GM12874 (cell line): ENCODE results near the gene CIB4.

Experiments
- TF ChIP-seq, protein P1 (sequence below): IDR thresholded peaks from 2 replicates; pipeline ENCODE4 v1.5.1; 2011; ENCODE audit warnings: low read depth, mild to moderate bottlenecking, control low read depth, low read length, moderate library complexity; ENCODE audit not compliant: insufficient read depth

The CIB4 gene

DNA sequence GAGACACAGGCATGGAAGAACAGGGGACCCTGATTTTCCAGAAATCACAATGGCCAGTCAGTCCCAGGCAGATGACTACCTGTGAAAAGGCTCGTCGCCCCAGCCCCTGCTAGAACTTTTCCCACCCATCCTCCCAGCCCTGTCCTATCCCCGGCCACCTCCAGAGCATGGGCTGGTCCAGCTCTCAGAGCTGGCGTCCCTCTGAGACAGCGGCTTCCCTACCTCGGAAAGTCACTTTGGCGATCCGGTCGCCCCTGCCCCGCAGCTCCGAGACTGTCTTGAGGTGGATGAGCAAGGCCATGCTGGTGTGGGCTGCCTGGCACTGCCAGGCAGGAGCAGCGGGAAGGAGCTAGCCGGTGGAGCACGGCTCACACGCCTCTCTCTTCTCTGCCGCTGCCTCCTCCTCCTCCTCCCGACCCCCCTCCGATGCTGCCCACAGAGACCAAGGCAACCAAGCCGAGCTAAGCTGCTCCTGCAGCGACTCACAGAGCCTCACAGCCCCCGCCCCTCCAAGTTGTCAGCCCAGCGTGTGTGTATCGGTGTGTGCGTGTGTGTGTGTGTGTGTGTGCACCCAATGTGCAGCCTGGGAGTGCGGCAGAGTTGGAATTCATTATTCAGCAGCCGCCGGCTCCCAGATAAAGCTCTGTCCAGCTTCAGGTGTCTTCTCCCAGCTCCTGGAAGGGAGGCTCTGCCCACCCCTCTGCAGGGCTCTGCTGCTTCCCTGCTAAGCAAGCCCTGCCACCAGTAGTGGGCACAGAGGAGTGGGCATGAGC, 82.7 kb downstream of the CIB4 start:
- TF ChIP-seq, protein P1, sequence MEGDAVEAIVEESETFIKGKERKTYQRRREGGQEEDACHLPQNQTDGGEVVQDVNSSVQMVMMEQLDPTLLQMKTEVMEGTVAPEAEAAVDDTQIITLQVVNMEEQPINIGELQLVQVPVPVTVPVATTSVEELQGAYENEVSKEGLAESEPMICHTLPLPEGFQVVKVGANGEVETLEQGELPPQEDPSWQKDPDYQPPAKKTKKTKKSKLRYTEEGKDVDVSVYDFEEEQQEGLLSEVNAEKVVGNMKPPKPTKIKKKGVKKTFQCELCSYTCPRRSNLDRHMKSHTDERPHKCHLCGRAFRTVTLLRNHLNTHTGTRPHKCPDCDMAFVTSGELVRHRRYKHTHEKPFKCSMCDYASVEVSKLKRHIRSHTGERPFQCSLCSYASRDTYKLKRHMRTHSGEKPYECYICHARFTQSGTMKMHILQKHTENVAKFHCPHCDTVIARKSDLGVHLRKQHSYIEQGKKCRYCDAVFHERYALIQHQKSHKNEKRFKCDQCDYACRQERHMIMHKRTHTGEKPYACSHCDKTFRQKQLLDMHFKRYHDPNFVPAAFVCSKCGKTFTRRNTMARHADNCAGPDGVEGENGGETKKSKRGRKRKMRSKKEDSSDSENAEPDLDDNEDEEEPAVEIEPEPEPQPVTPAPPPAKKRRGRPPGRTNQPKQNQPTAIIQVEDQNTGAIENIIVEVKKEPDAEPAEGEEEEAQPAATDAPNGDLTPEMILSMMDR, result no peak

DNA sequence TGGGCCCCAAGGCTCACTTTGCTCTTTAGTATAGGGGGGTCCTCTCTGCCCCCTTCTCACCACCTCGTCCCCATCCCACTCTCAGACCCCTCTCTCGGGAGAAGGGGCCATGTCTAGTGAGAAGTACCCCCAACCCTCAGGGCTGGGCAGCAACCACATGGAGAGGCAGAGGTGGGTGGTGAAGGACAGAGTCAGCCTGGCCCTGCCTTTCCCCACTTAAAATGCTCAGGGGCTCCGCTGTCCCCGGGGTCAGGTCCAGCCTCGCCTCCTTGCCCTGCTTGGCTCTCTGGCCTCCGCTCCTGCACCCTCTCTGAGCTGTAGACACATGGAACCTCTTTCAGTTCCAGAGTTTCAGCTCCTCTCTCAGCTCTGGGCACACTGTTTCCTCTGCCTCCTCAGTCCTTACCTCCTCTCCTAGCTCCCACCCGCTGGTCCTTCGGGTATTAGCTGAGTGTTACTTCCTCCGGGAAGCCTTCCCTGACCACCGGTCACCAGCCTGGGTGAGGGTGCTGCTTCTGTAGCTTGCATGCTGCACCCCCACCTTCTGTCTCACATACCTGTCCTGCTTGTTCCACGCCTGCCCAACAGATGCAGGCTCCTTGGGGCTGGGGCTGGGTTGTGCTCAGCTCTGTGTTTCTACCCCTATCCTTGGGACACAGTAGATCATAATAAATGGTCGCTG, 83.8 kb downstream of the CIB4 start:
- TF ChIP-seq, protein P1, result no peak

DNA sequence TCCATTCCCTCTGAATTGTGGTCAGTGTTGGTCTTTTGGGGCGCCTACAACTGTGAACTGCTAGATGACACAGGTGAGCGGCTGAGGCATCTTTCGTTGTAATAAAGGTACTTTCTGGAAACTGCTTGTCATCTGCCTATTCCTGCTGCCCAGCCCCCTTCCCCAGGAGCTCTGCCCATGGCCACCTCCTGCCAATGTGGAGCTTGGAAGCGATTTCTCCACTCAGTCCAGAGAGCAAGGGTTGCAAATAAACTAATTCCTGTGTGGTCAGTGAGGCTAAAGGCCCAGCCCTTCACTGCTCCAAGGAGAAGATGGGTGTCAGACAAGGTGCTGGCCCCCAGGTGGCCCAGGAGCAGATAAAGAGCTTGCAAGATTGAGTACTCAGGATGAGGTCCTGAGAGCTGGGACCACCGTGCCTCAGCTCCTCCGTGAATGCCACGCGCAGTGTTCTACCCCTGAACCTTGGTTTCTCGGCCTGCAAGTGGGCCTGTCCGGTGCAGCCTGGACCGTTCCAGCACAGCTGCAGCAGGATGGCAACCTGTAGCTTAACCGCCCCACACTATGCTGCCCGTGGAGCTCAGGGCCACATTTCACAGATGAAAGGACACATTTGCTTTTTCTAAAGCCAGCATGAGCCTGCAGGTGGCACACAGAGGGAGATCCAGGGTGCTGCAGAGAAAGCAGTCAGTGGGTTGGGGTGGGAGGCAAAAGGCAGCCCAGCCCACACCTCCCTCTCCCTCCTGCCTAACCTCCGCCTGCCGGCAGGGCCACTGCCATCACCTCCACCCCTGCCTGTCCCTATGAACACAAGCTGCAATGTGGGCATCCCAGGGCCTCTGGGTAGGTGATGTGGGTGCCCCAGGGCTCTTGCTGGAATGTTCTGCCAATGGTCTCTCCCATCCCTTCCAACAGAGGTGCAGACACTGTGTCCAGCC, 84.6 kb downstream of the CIB4 start:
- TF ChIP-seq, protein P1, result no peak

DNA sequence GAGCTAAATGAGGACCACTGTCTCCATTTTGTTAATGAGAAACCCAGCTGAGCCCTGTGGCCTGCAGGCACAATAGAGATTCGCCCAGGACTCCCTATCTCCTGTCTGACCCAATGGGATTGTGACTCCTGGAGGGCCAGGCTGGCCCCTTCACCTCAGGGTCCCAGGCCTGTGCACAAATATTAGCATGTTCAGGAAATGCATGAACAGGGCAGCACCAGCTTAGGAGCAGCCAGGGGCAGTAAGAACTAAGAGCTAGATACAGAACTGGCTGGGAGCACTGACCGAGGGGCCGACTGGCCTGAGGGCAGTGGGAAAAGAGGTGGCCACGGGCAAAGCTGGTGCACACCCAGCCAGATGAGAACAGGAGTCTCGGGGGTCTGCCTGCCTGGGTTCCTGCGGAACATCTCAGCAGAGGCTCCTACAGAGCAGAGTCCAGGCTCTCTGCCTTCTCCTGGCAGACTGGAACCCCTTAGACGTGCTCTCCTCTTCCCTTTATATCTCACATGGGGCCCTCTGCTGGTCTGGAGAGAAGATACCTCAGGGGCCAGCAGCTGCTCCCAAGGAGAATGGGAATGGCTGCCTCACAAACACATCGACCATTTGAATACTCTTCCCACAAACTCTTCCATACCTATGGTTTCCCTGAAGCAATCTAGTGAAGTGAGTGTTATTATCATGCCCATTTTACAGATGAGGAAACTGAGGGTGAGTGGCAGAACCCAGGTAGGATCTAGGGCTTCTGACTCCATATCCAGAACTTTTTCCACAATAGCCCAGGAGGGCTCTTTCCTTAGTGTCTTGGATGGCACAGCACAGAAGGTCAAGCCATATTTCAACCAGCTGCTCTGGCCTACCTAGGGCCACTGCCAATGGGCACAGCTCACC, 85.7 kb downstream of the CIB4 start:
- TF ChIP-seq, protein P1, result 0 out of 2 replicates have a peak, but pooled peaks have one; percentile 11

DNA sequence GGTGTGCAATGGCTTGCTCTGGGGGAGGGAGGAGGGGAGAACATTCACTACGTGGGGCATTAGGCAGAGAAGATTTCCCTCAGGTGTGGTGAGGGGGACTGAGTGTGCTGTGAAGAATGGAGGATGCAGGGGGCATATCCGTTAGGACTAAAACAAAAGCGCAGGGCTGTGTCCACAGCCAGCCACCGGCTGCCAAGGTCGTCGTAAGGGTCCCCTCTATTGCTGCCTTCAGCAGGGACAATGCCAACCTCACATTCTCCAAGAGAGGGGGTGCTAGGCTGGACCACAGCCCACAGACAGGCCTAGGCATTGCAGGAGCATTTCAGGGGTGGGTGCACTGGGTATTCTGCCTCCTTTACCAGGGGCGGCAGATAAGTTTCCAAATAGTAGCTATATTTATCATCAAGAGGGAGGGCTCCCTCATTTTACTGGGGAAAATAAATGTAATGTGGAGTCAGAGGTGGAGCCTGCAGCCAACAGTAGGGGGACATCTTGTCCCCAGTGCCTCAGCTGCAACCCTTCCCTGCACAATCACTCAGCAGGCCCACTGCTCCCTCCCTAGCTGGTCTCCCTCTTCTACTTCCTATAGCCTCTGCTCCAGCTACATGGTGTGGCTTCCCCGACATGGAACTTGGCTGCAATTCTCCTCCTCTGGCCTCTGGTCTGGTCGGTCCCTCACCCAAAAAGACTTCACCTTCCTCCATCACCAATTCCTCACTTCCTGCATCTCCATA, 88.4 kb downstream of the CIB4 start:
- TF ChIP-seq, protein P1, result no peak

DNA sequence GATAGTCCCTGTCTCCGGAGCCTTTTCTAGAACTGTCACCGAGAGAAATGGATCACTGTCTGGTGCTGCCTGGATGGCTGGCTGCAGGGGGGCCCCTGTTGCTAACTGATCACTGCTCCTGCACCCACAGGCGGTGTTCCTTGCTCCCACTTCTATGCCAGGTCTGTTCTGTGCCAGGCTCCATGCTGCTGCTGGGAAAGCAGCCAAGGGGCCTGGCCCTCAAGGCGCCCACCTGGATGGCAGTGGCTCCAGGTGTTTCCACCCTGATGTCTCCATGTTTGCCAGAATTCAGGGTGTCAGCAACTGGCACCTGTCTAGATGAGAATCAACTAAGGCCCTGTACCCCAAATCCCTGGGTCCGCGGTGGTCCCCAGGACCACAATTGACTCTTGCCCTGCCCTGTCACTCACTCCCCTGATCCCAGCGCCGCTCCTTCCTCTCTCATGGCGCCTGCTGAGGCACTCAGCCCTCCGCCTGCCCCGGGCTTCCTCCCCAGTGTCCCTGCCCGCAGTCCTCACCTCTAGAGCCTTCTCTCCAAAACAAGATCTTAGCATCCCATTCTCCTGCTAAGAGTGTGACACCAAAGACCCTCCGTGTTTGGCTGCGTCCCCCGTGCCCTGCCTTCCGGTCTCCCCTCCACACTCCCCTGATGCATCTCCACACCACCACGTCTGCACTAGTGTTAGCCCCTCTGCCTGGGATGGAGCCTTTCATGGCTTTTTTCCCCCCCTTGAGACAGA, 90.7 kb downstream of the CIB4 start:
- TF ChIP-seq, protein P1, result no peak
